Esophagus muscularis mucosa (tissue), 4 donors: ENCODE data around the gene TATDN2. TPM values are rescaled to one million over a fixed set of nuclear protein-coding genes. Genes with fewer than 3 reads are reported as not detected.

ENCODE experiments used
- DNase-seq: peaks from one replicate; pipeline ENCODE4 v3.0.0-alpha.2; 2017; ENCODE audit errors: extremely low spot score
- H3K27ac ChIP-seq, 4 donors: fragments of 200-600 bp; sonication (generic); replicated peaks in 1 of 4; 1 replicate in 3 of 4; 2 replicates in 1 of 4; pipeline ENCODE4 v1.5.1; 2016 to 2019; ENCODE audit warnings: mild to moderate bottlenecking in 1 of 4
- H3K27me3 ChIP-seq, 4 donors: fragments of 200-600 bp; sonication (generic); one replicate each; pipeline versions ENCODE4 v1.5.1 to v1.6.0; 2016 to 2019
- H3K36me3 ChIP-seq, 4 donors: fragments of 200-600 bp; sonication (generic); one replicate each; pipeline ENCODE4 v1.5.1; 2016 to 2019
- H3K4me1 ChIP-seq, 4 donors: fragments of 200-600 bp; sonication (generic); one replicate each; pipeline ENCODE4 v1.5.1; 2016 to 2019
- H3K4me3 ChIP-seq, 4 donors: fragments of 200-600 bp; sonication (generic); 1 replicate in 2 of 4; 2 replicates in 2 of 4; pipeline ENCODE4 v1.5.1; 2016 to 2019; ENCODE audit warnings: mild to moderate bottlenecking in 4 of 4, moderate library complexity in 1 of 4
- H3K9me3 ChIP-seq, 4 donors: fragments of 200-600 bp; sonication (generic); 1 replicate in 3 of 4; 2 replicates in 1 of 4; pipeline ENCODE4 v1.5.1; 2016 to 2019
- EP300 ChIP-seq: sonication (generic); formaldehyde crosslinking; IDR thresholded peaks from one replicate; pipeline ENCODE4 v1.6.1; 2017; ENCODE audit warnings: antibody characterized with exemption
- POLR2A ChIP-seq: fragments of 450-650 bp; IDR thresholded peaks from one replicate; pipeline ENCODE4 v1.6.1; 2017; ENCODE audit warnings: antibody characterized with exemption, moderate library complexity, mild to moderate bottlenecking, low read depth
- POLR2AphosphoS5 ChIP-seq, 2 donors: sonication (generic); formaldehyde crosslinking; IDR thresholded peaks; one replicate each; pipeline ENCODE4 v1.6.1; 2017; ENCODE audit warnings: antibody characterized with exemption in 2 of 2
- WGBS: methylation state at CpG from one replicate; pipeline ENCODE4 v1.1.5; 2018; 5-methylcytosine and 5-hydroxymethylcytosine counted together
- intact Hi-C: fragments of 100-400 bp; cut with DNase I; formaldehyde crosslinking; loops from one replicate; pipeline ENCODE4 v1.15.1; 2023
- total RNA-seq, 4 donors: library from RNA; depleted of rRNA; stranded (reverse); fragments of >200 nt; gene quantifications; one replicate each; pipeline versions ENCODE4 v1.1.0 to v1.2.1, GENCODE V29; 2016
- TF ChIP-seq, protein P1 (sequence below), 3 experiments: fragments of 200-600 bp in 2 of 3; fragments of 450-650 bp in 1 of 3; sonication (generic) in 2 of 3; IDR thresholded peaks; one replicate each; pipeline ENCODE4 v1.5.1; 2017 to 2019; ENCODE audit warnings: antibody characterized with exemption in 3 of 3, mild to moderate bottlenecking in 2 of 3, moderate library complexity in 1 of 3

Gene TATDN2
- total RNA-seq, 4 donors from 2014 or later = 15.0 to 24.6 (median 16.7) TPM

DNA sequence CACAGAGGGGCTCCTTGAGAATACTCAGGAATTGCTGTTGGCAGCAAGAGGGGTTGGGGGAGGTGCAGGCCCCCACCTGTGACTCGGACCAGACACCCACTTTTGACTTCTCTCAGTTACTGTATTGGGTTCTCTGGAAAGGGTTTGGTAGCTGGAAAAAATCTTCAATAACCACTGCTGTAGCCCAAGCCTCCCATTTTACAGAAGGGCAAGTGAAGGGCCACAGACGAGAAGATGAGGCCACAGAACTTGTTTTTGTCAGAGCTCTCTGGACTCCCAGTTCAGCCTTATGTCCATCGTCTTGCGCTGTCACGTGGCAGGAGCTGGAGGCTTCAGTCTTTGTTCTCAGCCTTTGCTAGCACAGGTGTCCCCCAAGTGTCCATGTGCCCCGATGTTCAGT, 12.7 kb upstream of the TATDN2 start:
- H3K9me3 ChIP-seq = no peaks in the 10 kb centered on the region
- TF ChIP-seq POLR2AphosphoS5 (IDR thresholded peaks at IDR 0.05) (no peak), EP300 (no peak), POLR2A (no peak)
- TF ChIP-seq, protein P1, sequence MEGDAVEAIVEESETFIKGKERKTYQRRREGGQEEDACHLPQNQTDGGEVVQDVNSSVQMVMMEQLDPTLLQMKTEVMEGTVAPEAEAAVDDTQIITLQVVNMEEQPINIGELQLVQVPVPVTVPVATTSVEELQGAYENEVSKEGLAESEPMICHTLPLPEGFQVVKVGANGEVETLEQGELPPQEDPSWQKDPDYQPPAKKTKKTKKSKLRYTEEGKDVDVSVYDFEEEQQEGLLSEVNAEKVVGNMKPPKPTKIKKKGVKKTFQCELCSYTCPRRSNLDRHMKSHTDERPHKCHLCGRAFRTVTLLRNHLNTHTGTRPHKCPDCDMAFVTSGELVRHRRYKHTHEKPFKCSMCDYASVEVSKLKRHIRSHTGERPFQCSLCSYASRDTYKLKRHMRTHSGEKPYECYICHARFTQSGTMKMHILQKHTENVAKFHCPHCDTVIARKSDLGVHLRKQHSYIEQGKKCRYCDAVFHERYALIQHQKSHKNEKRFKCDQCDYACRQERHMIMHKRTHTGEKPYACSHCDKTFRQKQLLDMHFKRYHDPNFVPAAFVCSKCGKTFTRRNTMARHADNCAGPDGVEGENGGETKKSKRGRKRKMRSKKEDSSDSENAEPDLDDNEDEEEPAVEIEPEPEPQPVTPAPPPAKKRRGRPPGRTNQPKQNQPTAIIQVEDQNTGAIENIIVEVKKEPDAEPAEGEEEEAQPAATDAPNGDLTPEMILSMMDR (IDR thresholded peaks at IDR 0.05) = no peak
- H3K36me3 ChIP-seq = peaks cover 0 to 53% (median 31%) of the 10 kb centered on the region in 4 donors
- no peaks in the 10 kb centered on the region for H3K4me1 ChIP-seq
- intact Hi-C loops = no loop called here
- H3K27ac ChIP-seq = no peak overlapping the region
- no peak overlapping the region for H3K4me3 ChIP-seq
- no peaks in the 10 kb centered on the region for H3K27me3 ChIP-seq
- DNase-seq = no peak
- WGBS = 76% methylated on average over 6 of the region's 6 CpGs

DNA sequence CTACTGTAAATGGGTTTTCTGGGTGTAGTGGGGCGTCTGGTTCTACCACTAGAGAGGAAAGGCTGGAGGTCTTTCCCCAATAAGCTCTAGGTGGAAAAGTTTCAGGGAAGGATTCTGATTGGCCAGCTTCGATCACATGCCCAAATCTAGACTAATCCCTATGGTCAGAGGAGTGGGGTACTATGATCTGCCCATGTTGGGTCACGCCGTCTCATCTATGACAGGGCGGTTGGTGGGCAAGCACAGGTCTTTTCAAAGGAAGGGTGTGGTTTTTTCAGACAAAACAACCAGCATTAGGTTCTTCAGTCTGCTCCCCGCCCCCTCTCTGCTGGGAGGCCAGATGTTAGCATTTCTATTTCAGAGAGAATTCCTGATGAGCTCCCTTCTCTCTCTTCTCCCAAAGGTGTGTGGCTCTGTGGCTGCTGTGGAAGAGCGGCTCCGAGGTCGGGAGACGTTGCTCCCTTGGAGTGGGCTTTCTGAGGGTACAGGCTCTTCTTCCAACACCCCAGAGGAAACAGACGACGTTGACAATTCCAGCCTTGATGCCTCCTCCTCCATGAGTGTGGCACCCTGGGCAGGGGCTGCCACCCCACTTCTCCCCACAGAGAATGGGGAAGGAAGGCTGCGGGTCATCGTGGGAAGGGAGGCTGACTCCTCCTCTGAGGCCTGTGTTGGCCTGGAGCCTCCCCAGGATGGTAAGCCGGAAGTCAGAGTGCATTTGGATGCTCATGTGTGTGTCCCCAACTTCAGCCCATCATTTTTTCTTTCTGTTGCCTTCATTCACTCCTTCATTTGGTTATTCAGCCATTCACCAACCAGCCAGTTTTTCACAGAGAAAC, 9.7 kb upstream of the TATDN2 start:
- H3K36me3 ChIP-seq = peaks cover 0 to 64% (median 32%) of the 10 kb centered on the region in 4 donors
- no peak for DNase-seq
- no peak overlapping the region for H3K27ac ChIP-seq
- WGBS = 85% methylated on average over 14 of the region's 15 CpGs
- TF ChIP-seq POLR2A (no peak), POLR2AphosphoS5 (IDR thresholded peaks at IDR 0.05) (no peak)
- TF ChIP-seq, protein P1 (IDR thresholded peaks at IDR 0.05) = no peak
- H3K4me1 ChIP-seq = no peaks in the 10 kb centered on the region
- intact Hi-C loops = no loop called here
- no peaks in the 10 kb centered on the region for H3K9me3 ChIP-seq
- H3K27me3 ChIP-seq = no peaks in the 10 kb centered on the region
- no peak overlapping the region for H3K4me3 ChIP-seq

DNA sequence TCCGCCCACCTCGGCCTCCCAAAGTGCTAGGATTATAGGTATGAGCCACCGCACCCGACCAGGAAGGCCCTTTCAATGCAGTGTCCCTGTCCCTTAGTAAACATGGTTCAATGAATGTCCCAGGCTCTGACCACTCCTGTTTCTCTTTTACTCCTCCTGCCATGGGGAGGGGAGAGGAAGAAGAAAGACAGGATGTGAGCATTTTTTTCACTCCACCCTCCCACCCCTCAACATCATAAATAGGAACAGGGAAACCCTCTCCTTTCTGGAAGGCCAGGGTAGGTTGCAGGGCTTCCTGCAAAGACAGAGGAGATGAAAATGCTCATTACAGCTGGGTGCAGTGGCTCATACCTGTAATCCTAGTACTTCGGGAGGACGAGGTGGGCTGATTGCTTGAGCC, 7.5 kb upstream of the TATDN2 start:
- Histone ChIP-seq H3K27ac (no peak overlapping the region), H3K4me3 (no peak overlapping the region), H3K27me3 (no peaks in the 10 kb centered on the region), H3K4me1 (no peaks in the 10 kb centered on the region), H3K36me3 (peaks cover 0 to 44% (median 17%) of the 10 kb centered on the region in 4 donors), H3K9me3 (peaks cover 0 to 16% (median 9%) of the 10 kb centered on the region in 4 donors)
- intact Hi-C loops = no loop called here
- TF ChIP-seq, protein P1 (IDR thresholded peaks at IDR 0.05) = no peak
- TF ChIP-seq EP300 (no peak), POLR2AphosphoS5 (IDR thresholded peaks at IDR 0.05) (no peak), POLR2A (no peak)
- 90% methylated on average over 4 of the region's 6 CpGs for WGBS
- DNase-seq = no peak

DNA sequence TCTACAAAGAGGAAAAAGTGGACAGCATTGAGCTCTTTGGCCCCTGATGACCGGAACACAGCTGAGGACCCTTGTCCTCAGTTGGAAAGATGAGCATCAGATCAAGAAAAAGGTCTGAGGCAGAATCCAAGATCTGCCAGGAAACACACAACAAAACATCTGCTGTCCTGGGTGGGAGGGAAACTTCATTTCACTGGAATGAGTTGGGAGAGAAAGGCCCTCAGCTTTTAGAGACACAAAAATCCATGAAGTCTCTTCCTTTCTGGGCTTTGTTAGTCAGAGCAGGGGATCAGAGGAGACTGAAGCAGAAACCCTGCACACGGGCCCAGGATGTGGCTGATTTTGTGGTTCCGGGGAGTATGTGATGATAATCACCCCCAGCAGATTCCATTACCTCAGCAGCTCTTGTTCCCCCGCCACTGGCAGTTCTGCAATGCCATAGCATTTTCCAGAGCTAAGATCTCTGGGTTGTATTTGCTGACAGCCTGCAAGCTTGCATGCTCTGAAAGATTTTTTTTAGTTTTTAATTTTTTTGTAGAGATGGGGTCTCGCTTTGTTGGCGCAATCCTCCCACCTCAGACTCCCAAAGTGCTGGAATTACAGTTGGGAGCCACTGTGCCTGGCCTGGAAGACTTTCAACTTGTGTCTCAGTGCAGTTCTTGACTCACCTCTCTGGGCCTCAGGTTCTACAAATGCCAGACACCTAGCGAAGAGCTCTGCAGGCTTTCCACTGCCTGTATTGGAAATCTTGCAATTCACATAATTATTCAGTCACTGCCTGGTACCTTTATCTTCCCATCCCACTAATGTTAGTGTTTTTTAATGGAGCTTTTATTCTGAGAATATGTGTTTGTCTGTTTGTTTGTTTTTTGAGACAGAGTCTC, 5.8 kb upstream of the TATDN2 start:
- Histone ChIP-seq H3K4me1 (peaks cover 0 to 1% (median under 1%) of the 10 kb centered on the region in 4 donors), H3K4me3 (no peak overlapping the region), H3K36me3 (peaks cover 0 to 31% (median 14%) of the 10 kb centered on the region in 4 donors), H3K27me3 (no peaks in the 10 kb centered on the region), H3K9me3 (peaks cover 0 to 21% (median 10%) of the 10 kb centered on the region in 4 donors), H3K27ac (no peak overlapping the region)
- TF ChIP-seq POLR2AphosphoS5 (IDR thresholded peaks at IDR 0.05) (no peak), POLR2A (no peak), EP300 (no peak)
- TF ChIP-seq, protein P1 (IDR thresholded peaks at IDR 0.05) = no peak
- WGBS = 80% methylated on average over 7 of the region's 7 CpGs
- intact Hi-C loops = no loop called here
- no peak for DNase-seq
